SK-N-SH (cell line): Measurements from ENCODE around the gene PDE6A.

Experiments used
- CTCF ChIP-seq: fragments of 200-600 bp; sonication (generic); IDR thresholded peaks from 2 replicates; pipeline ENCODE4 v1.6.1; 2017; ENCODE audit warnings: antibody characterized with exemption, mild to moderate bottlenecking, moderate library complexity
- SMC3 ChIP-seq: IDR thresholded peaks from 2 replicates; pipeline ENCODE4 v1.6.1; 2012; ENCODE audit warnings: low read depth, low read length, improper control_type of control experiment
- TF ChIP-seq, protein P1 (sequence below): fragments of 150-350 bp; IDR thresholded peaks from 2 replicates; pipeline ENCODE4 v1.6.1; 2017; ENCODE audit warnings: antibody characterized with exemption, low read length, low read depth, borderline replicate concordance

- TF ChIP-seq CTCF (no peak), SMC3 (no peak)
- TF ChIP-seq, protein P1, sequence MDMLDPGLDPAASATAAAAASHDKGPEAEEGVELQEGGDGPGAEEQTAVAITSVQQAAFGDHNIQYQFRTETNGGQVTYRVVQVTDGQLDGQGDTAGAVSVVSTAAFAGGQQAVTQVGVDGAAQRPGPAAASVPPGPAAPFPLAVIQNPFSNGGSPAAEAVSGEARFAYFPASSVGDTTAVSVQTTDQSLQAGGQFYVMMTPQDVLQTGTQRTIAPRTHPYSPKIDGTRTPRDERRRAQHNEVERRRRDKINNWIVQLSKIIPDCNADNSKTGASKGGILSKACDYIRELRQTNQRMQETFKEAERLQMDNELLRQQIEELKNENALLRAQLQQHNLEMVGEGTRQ = no peak
Observed at GRCh38 chr5:149810856-149811255, 133.7 kb downstream of the PDE6A start.
